H9 (cell line): Measurements from ENCODE around the gene CENPP. TPM values are rescaled to one million over a fixed set of nuclear protein-coding genes. Genes with fewer than 3 reads are reported as not detected.

Source experiments
- DNase-seq: peaks from one replicate; pipeline ENCODE4 v3.0.0-alpha.2; 2017
- H2AFZ ChIP-seq: one replicate; pipeline ENCODE4 v1.6.1; 2013; ENCODE audit warnings: mild to moderate bottlenecking, low read length, control low read depth, moderate library complexity
- H2AK5ac ChIP-seq: 2 replicates; pipeline ENCODE4 v1.6.1; 2013; ENCODE audit warnings: low read length, control low read depth, mixed read lengths; ENCODE audit not compliant: insufficient read length
- H2BK120ac ChIP-seq: one replicate; pipeline ENCODE4 v1.6.1; 2013; ENCODE audit warnings: low read depth, mild to moderate bottlenecking, low read length, control low read depth, inconsistent platforms; ENCODE audit not compliant: poor library complexity, severe bottlenecking
- H2BK12ac ChIP-seq: 2 replicates; pipeline ENCODE4 v1.6.1; 2013; ENCODE audit warnings: low read length, control low read depth, mixed read lengths, low read depth; ENCODE audit not compliant: insufficient read length
- H2BK15ac ChIP-seq: 2 replicates; pipeline ENCODE4 v1.6.1; 2013; ENCODE audit warnings: low read depth, low read length, control low read depth
- H2BK20ac ChIP-seq: one replicate; pipeline ENCODE4 v1.6.1; 2013; ENCODE audit warnings: low read depth, mild to moderate bottlenecking, low read length, control low read depth, inconsistent platforms; ENCODE audit not compliant: poor library complexity, severe bottlenecking
- H2BK5ac ChIP-seq: 2 replicates; pipeline ENCODE4 v1.6.1; 2013; ENCODE audit warnings: low read length, control low read depth, mixed read lengths; ENCODE audit not compliant: insufficient read length
- H3K14ac ChIP-seq: 2 replicates; pipeline ENCODE4 v1.6.1; 2013; ENCODE audit warnings: low read length, control low read depth; ENCODE audit not compliant: insufficient read depth
- H3K18ac ChIP-seq: 2 replicates; pipeline ENCODE4 v1.6.1; 2013; ENCODE audit warnings: low read depth, mild to moderate bottlenecking, mixed read lengths, low read length, control low read depth; ENCODE audit not compliant: insufficient read length
- H3K23ac ChIP-seq: 2 replicates; pipeline ENCODE4 v1.6.1; 2013; ENCODE audit warnings: low read length, control low read depth, mixed read lengths, low read depth; ENCODE audit not compliant: insufficient read length
- H3K23me2 ChIP-seq: 2 replicates; pipeline ENCODE4 v1.6.1; 2013; ENCODE audit warnings: low read depth, mild to moderate bottlenecking, mixed read lengths, low read length, control low read depth; ENCODE audit not compliant: insufficient read length, poor library complexity, severe bottlenecking
- H3K27ac ChIP-seq: 2 replicates; pipeline ENCODE4 v1.5.1; 2013; ENCODE audit warnings: low read length, control low read depth, mixed read lengths, low read depth; ENCODE audit not compliant: insufficient read length
- H3K27me3 ChIP-seq: 2 replicates; pipeline ENCODE4 v1.6.1; 2013; ENCODE audit warnings: low read length, control low read depth, inconsistent platforms; ENCODE audit not compliant: insufficient read depth
- H3K4ac ChIP-seq: 2 replicates; pipeline ENCODE4 v1.6.1; 2013; ENCODE audit warnings: low read depth, mild to moderate bottlenecking, control low read depth, inconsistent platforms, low read length, moderate library complexity
- H3K4me1 ChIP-seq: 2 replicates; pipeline ENCODE4 v1.6.1; 2013; ENCODE audit warnings: low read length, control low read depth, inconsistent platforms; ENCODE audit not compliant: insufficient read depth
- H3K4me2 ChIP-seq: 2 replicates; pipeline ENCODE4 v1.6.1; 2013; ENCODE audit warnings: low read length, control low read depth, mixed read lengths; ENCODE audit not compliant: insufficient read length, insufficient read depth
- H3K56ac ChIP-seq: 2 replicates; pipeline ENCODE4 v1.6.1; 2013; ENCODE audit warnings: low read depth, mild to moderate bottlenecking, mixed read lengths, low read length, control low read depth; ENCODE audit not compliant: insufficient read length
- H3K79me1 ChIP-seq: 2 replicates; pipeline ENCODE4 v1.6.1; 2013; ENCODE audit warnings: low read depth, mild to moderate bottlenecking, moderate library complexity, low read length, control low read depth, inconsistent platforms; ENCODE audit not compliant: insufficient read depth, poor library complexity, severe bottlenecking
- H3K79me2 ChIP-seq: 2 replicates; pipeline ENCODE4 v1.6.1; 2013; ENCODE audit warnings: low read length, control low read depth, inconsistent platforms; ENCODE audit not compliant: insufficient read depth
- H3K9ac ChIP-seq: 2 replicates; pipeline ENCODE4 v1.6.1; 2013; ENCODE audit warnings: low read length, control low read depth, mixed read lengths; ENCODE audit not compliant: insufficient read length; ENCODE audit errors: extremely low read depth
- H3K9me3 ChIP-seq: one replicate; pipeline ENCODE4 v1.6.1; 2013; ENCODE audit warnings: low read depth, low read length, inconsistent platforms; ENCODE audit not compliant: control insufficient read depth
- H3T11ph ChIP-seq: one replicate; pipeline ENCODE4 v1.6.1; 2013; ENCODE audit warnings: mild to moderate bottlenecking, low read length, control low read depth, inconsistent platforms
- H4K20me1 ChIP-seq: one replicate; pipeline ENCODE4 v1.6.1; 2013; ENCODE audit not compliant: control insufficient read depth, insufficient read length, insufficient read depth
- H4K5ac ChIP-seq: 2 replicates; pipeline ENCODE4 v1.6.1; 2013; ENCODE audit warnings: low read depth, mild to moderate bottlenecking, mixed read lengths, low read length, control low read depth; ENCODE audit not compliant: insufficient read length
- H4K8ac ChIP-seq: replicated peaks from 2 replicates; pipeline ENCODE4 v1.6.1; 2013; ENCODE audit warnings: low read length, control low read depth, mixed read lengths, low read depth; ENCODE audit not compliant: insufficient read length
- H4K91ac ChIP-seq: 2 replicates; pipeline ENCODE4 v1.6.1; 2013; ENCODE audit warnings: low read depth, mild to moderate bottlenecking, moderate library complexity, mixed read lengths, low read length, control low read depth; ENCODE audit not compliant: insufficient read length
- H3K27ac Mint-ChIP-seq, 3 experiments: 2 replicates in 2 of 3; 3 replicates in 1 of 3; pipeline ENCODE4 v1.8.0; 2020 to 2021; ENCODE audit warnings: mixed read lengths in 3 of 3, mild to moderate bottlenecking in 1 of 3, moderate library complexity in 1 of 3
- H3K27me3 Mint-ChIP-seq: 2 replicates; pipeline ENCODE4 v1.8.0; 2021; ENCODE audit warnings: low read depth, mild to moderate bottlenecking, moderate library complexity, mixed read lengths
- H3K36me3 Mint-ChIP-seq, 3 experiments: 2 replicates in 2 of 3; 3 replicates in 1 of 3; pipeline ENCODE4 v1.8.0; 2020 to 2021; ENCODE audit warnings: low read depth in 3 of 3, mixed read lengths in 3 of 3; ENCODE audit not compliant: insufficient read depth in 1 of 3
- H3K4me1 Mint-ChIP-seq, 2 experiments: 2 replicates each; pipeline ENCODE4 v1.8.0; 2020; ENCODE audit warnings: mixed read lengths in 2 of 2
- H3K4me3 Mint-ChIP-seq, 2 experiments: 2 replicates in 1 of 2; 3 replicates in 1 of 2; pipeline ENCODE4 v1.8.0; 2020 to 2021; ENCODE audit warnings: mild to moderate bottlenecking in 2 of 2, mixed read lengths in 2 of 2, moderate library complexity in 1 of 2
- H3K9me3 Mint-ChIP-seq, 2 experiments: 2 replicates in 1 of 2; 3 replicates in 1 of 2; pipeline ENCODE4 v1.8.0; 2020; ENCODE audit warnings: mild to moderate bottlenecking in 2 of 2, mixed read lengths in 2 of 2, moderate library complexity in 1 of 2
- WGBS: extraction: QIAGEN DNeasy Blood & Tissue Kit; methylation state at CpG from one replicate; pipeline ENCODE4 v1.1.7; 2013; ENCODE audit warnings: missing lambda C conversion rate, low lambda C conversion rate, mixed read lengths; ENCODE audit not compliant: insufficient read length; ENCODE audit errors: extremely low coverage; 5-methylcytosine and 5-hydroxymethylcytosine counted together
- total RNA-seq: library from RNA; stranded (reverse); gene quantifications from 2 replicates; pipeline ENCODE4 v1.2.1, GENCODE V29; 2021
- TF ChIP-seq, protein P1 (sequence below): fragments of 200-600 bp; sonication (generic); conservative IDR thresholded peaks from 3 replicates; pipeline ENCODE4 v1.8.0; 2021; ENCODE audit warnings: antibody characterized with exemption, mild to moderate bottlenecking

The CENPP gene
- total RNA-seq, 1 experiment from 2014 or later, result 9.1 TPM

DNA sequence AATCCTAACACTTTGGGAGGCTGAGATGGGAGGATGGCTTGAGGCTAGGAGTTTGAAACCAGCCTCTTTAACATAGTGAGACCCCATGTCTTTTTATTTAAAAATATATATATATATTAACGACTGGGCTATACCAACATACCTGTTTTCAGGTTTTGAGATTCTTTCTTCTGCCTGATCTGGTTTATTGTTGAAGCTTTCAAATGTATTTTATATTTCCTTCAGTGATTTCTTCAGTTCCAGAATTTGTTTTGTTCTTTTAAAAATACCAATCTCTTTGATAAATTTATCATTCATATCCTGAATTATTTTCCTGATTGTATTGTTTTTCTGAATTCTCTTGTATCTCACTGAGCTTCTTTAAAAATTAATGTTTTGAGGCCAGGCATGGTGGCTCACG, 47.4 kb downstream of the CENPP start:
- H4K20me1 ChIP-seq, result no peaks in the 10 kb centered on the region
- no peak overlapping the region for H4K91ac ChIP-seq
- H3K18ac ChIP-seq, result no peak overlapping the region
- H3K23ac ChIP-seq, result no peak overlapping the region
- H3K23me2 ChIP-seq, result no peaks in the 10 kb centered on the region
- Mint-ChIP-seq H3K27me3 (no peaks in the 10 kb centered on the region), H3K9me3 (peaks cover 3 to 6% of the 10 kb centered on the region in 2 experiments; a peak in 3 of 5 replicates), H3K4me1 (peaks cover 15 to 17% of the 10 kb centered on the region in 2 experiments), H3K27ac (no peak overlapping the region), H3K36me3 (peaks cover 0 to 4% (median 2%) of the 10 kb centered on the region in 3 experiments; a peak in 5 of 7 replicates), H3K4me3 (no peak overlapping the region)
- H2BK12ac ChIP-seq, result no peak overlapping the region
- no peak overlapping the region for H3K56ac ChIP-seq
- H2BK5ac ChIP-seq, result no peak overlapping the region
- TF ChIP-seq, protein P1, sequence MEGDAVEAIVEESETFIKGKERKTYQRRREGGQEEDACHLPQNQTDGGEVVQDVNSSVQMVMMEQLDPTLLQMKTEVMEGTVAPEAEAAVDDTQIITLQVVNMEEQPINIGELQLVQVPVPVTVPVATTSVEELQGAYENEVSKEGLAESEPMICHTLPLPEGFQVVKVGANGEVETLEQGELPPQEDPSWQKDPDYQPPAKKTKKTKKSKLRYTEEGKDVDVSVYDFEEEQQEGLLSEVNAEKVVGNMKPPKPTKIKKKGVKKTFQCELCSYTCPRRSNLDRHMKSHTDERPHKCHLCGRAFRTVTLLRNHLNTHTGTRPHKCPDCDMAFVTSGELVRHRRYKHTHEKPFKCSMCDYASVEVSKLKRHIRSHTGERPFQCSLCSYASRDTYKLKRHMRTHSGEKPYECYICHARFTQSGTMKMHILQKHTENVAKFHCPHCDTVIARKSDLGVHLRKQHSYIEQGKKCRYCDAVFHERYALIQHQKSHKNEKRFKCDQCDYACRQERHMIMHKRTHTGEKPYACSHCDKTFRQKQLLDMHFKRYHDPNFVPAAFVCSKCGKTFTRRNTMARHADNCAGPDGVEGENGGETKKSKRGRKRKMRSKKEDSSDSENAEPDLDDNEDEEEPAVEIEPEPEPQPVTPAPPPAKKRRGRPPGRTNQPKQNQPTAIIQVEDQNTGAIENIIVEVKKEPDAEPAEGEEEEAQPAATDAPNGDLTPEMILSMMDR, result no peak
- H3K27me3 ChIP-seq, result no peaks in the 10 kb centered on the region
- no peak overlapping the region for H3T11ph ChIP-seq
- no peak overlapping the region for H3K4me2 ChIP-seq
- H2AFZ ChIP-seq, result no peak overlapping the region
- no peak overlapping the region for H4K5ac ChIP-seq
- no peak overlapping the region for H3K14ac ChIP-seq
- H2AK5ac ChIP-seq, result no peak overlapping the region
- H2BK120ac ChIP-seq, result no peak overlapping the region
- H4K8ac ChIP-seq, result no peak overlapping the region
- no peak overlapping the region for H2BK15ac ChIP-seq
- no peak overlapping the region for H3K27ac ChIP-seq
- no peak overlapping the region for H3K9ac ChIP-seq
- H3K4me1 ChIP-seq, result peaks cover 4% of the 10 kb centered on the region; the same call in 1 of the 2 replicates
- H3K79me2 ChIP-seq, result no peaks in the 10 kb centered on the region
- WGBS, result no CpG with 5 or more reads among the region's 2 CpGs
- no peaks in the 10 kb centered on the region for H3K79me1 ChIP-seq
- no peak overlapping the region for H3K4ac ChIP-seq
- no peaks in the 10 kb centered on the region for H3K9me3 ChIP-seq
- no peak for DNase-seq
- no peak overlapping the region for H2BK20ac ChIP-seq
